ENCODE measurements around the gene GPC1.

GPC1 gene

GRCh38 chr2:240432430-240432819 lies 3.0 kb upstream of the GPC1 start:
- no peak for DNase-seq

- DNase-seq, result peak in 1 of 2 experiments; percentile 43
These were observed 2.4 kb upstream of the GPC1 start for GRCh38 chr2:240432820-240433801.

- DNase-seq, result no peak
These were observed 1.3 kb upstream of the GPC1 start for GRCh38 chr2:240433973-240434727.

GRCh38 chr2:240434728-240435456 lies 571 bp upstream of the GPC1 start:
- DNase-seq, result peak in 1 of 2 experiments; percentile 96

GRCh38 chr2:240435948-240436682 lies 652 bp downstream of the GPC1 start:
- peak in 1 of 2 experiments; percentile 75 for DNase-seq

GRCh38 chr2:240436683-240437550 lies 1.5 kb downstream of the GPC1 start:
- peak in 1 of 2 experiments; percentile 52 for DNase-seq

- DNase-seq, result no peak
These were observed 2.0 kb downstream of the GPC1 start for GRCh38 chr2:240437551-240437860.

GRCh38 chr2:240437861-240438809 lies 2.7 kb downstream of the GPC1 start:
- peak; percentile 46 to 79 for DNase-seq

GRCh38 chr2:240438810-240439697 lies 3.6 kb downstream of the GPC1 start:
- DNase-seq, result no peak

- DNase-seq, result no peak
These were observed 4.3 kb downstream of the GPC1 start for GRCh38 chr2:240439698-240440151.

GRCh38 chr2:240440251-240440650 lies 4.8 kb downstream of the GPC1 start:
- no peak for DNase-seq

- no peak for DNase-seq
These were observed 5.3 kb downstream of the GPC1 start for GRCh38 chr2:240440704-240441320.

- DNase-seq, result peak in 1 of 2 experiments; percentile 59
These were observed 6.0 kb downstream of the GPC1 start for GRCh38 chr2:240441326-240441992.

- no peak for DNase-seq
These were observed 6.5 kb downstream of the GPC1 start for GRCh38 chr2:240441993-240442411.

GRCh38 chr2:240442891-240443715 lies 7.6 kb downstream of the GPC1 start:
- DNase-seq, result no peak

GRCh38 chr2:240443891-240444301 lies 8.4 kb downstream of the GPC1 start:
- DNase-seq, result no peak

- no peak for DNase-seq
These were observed 9.0 kb downstream of the GPC1 start for GRCh38 chr2:240444464-240444863.
